Smooth muscle cell (in vitro differentiated cells): ENCODE data around the gene ERC1. TPM values are rescaled to one million over a fixed set of nuclear protein-coding genes. Genes with fewer than 3 reads are reported as not detected.

Experiments used
- DNase-seq: peaks from one replicate; lab custom pipeline; 2025; ENCODE audit not compliant: unreplicated experiment; lab: John Stamatoyannopoulos, UW
- H2AFZ ChIP-seq: fragments of 200-600 bp; sonication (generic); 2 replicates; pipeline ENCODE4 v1.6.0; 2016; ENCODE audit warnings: antibody characterized with exemption, low read depth, mild to moderate bottlenecking
- H3F3A ChIP-seq: fragments of 200-600 bp; sonication (generic); 2 replicates; pipeline ENCODE4 v1.6.0; 2017; ENCODE audit warnings: antibody characterized with exemption, low read depth
- H3K27ac ChIP-seq: fragments of 200-600 bp; sonication (generic); 2 replicates; pipeline ENCODE4 v1.5.1; 2016; ENCODE audit warnings: low read depth, mild to moderate bottlenecking
- H3K27me3 ChIP-seq: fragments of 200-600 bp; sonication (generic); 2 replicates; pipeline ENCODE4 v1.6.1; 2016; ENCODE audit warnings: low read depth, mild to moderate bottlenecking
- H3K36me3 ChIP-seq: fragments of 200-600 bp; sonication (generic); 2 replicates; pipeline ENCODE4 v1.5.1; 2016; ENCODE audit warnings: low read depth
- H3K4me1 ChIP-seq: fragments of 200-600 bp; sonication (generic); 2 replicates; pipeline ENCODE4 v1.5.1; 2016; ENCODE audit warnings: low read depth
- H3K4me2 ChIP-seq: fragments of 200-600 bp; sonication (generic); 2 replicates; pipeline ENCODE4 v1.6.0; 2016; ENCODE audit warnings: mild to moderate bottlenecking
- H3K4me3 ChIP-seq: fragments of 200-600 bp; sonication (generic); 2 replicates; pipeline ENCODE4 v1.5.1; 2016; ENCODE audit warnings: mild to moderate bottlenecking
- H3K79me2 ChIP-seq: fragments of 200-600 bp; sonication (generic); 2 replicates; pipeline ENCODE4 v1.6.0; 2016; ENCODE audit warnings: low read depth, mild to moderate bottlenecking
- H3K9ac ChIP-seq: fragments of 200-600 bp; sonication (generic); 2 replicates; pipeline ENCODE4 v1.6.0; 2016; ENCODE audit warnings: low read depth
- H3K9me3 ChIP-seq: fragments of 200-600 bp; sonication (generic); replicated peaks from 2 replicates; pipeline ENCODE4 v1.5.1; 2016; ENCODE audit warnings: low read depth
- H4K20me1 ChIP-seq: fragments of 200-600 bp; sonication (generic); 2 replicates; pipeline ENCODE4 v1.6.0; 2016; ENCODE audit warnings: low read depth
- WGBS: methylation state at CpG from one replicate; pipeline ENCODE4 v1.1.7; 2016; ENCODE audit warnings: low lambda C conversion rate; 5-methylcytosine and 5-hydroxymethylcytosine counted together
- polyA plus RNA-seq: library from polyadenylated mRNA; unstranded; fragments of >200 nt; fragmentation: Nextera tagmentation; extraction: Ambion mirVana; gene quantifications from 2 replicates; pipeline ENCODE4 v1.2.1, GENCODE V29; 2016
- total RNA-seq: library from RNA; depleted of rRNA; stranded (reverse); fragments of >200 nt; gene quantifications from 2 replicates; pipeline ENCODE4 v1.2.3, GENCODE V29; 2014
- TF ChIP-seq, protein P1 (sequence below): fragments of 200-600 bp; sonication (generic); IDR thresholded peaks from 2 replicates; pipeline ENCODE4 v1.5.1; 2017; ENCODE audit warnings: borderline replicate concordance, mild to moderate bottlenecking, antibody characterized with exemption; ENCODE audit not compliant: insufficient read depth, poor library complexity, severe bottlenecking

Gene ERC1
- total and polyA plus RNA-seq, 2 experiments from 2014 or later: 13.8 to 17.6 TPM

DNA sequence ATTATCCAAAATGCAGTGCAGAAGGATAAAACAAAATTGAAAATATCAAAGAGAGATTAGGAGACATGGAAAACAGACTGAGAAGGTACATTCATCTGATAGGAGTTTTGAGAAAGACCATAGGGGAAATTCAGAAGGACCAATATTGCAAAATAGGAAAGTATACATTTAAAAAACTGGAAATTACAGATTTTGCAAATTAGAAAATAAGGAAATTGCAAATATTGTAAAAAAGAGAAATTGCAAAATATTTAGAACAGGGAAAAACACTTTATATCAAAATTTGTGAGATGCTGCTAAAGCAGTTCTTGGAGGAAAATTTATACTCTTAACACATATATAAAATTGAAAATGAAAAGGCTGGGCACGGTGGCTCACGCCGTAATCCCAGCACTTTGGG is 410.9 kb downstream of the ERC1 start:
- DNase-seq: no peak
- Histone ChIP-seq H2AFZ (no peak overlapping the region), H3K4me2 (no peak overlapping the region), H3K79me2 (no peaks in the 10 kb centered on the region), H3K9ac (no peak overlapping the region), H3K9me3 (no peaks in the 10 kb centered on the region), H3F3A (no peaks in the 10 kb centered on the region), H3K4me1 (no peaks in the 10 kb centered on the region), H4K20me1 (no peaks in the 10 kb centered on the region), H3K36me3 (no peaks in the 10 kb centered on the region), H3K27me3 (no peaks in the 10 kb centered on the region), H3K4me3 (no peak overlapping the region), H3K27ac (no peak overlapping the region)
- WGBS: 97% methylated on average over 3 of the region's 3 CpGs
- TF ChIP-seq, protein P1, sequence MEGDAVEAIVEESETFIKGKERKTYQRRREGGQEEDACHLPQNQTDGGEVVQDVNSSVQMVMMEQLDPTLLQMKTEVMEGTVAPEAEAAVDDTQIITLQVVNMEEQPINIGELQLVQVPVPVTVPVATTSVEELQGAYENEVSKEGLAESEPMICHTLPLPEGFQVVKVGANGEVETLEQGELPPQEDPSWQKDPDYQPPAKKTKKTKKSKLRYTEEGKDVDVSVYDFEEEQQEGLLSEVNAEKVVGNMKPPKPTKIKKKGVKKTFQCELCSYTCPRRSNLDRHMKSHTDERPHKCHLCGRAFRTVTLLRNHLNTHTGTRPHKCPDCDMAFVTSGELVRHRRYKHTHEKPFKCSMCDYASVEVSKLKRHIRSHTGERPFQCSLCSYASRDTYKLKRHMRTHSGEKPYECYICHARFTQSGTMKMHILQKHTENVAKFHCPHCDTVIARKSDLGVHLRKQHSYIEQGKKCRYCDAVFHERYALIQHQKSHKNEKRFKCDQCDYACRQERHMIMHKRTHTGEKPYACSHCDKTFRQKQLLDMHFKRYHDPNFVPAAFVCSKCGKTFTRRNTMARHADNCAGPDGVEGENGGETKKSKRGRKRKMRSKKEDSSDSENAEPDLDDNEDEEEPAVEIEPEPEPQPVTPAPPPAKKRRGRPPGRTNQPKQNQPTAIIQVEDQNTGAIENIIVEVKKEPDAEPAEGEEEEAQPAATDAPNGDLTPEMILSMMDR: no peak

- no peak overlapping the region for H3K27ac ChIP-seq
- DNase-seq: no peak
- no peak overlapping the region for H3K4me2 ChIP-seq
- no peaks in the 10 kb centered on the region for H3K79me2 ChIP-seq
- no peaks in the 10 kb centered on the region for H3K4me1 ChIP-seq
- H4K20me1 ChIP-seq: no peaks in the 10 kb centered on the region
- no peak overlapping the region for H3K9ac ChIP-seq
- H3K4me3 ChIP-seq: no peak overlapping the region
- H3F3A ChIP-seq: no peaks in the 10 kb centered on the region
- no peaks in the 10 kb centered on the region for H3K36me3 ChIP-seq
- no peaks in the 10 kb centered on the region for H3K27me3 ChIP-seq
- H3K9me3 ChIP-seq: no peaks in the 10 kb centered on the region
- TF ChIP-seq, protein P1: no peak
- H2AFZ ChIP-seq: no peak overlapping the region
- 85% methylated on average over 4 of the region's 4 CpGs for WGBS
These were observed 412.4 kb downstream of the ERC1 start for GRCh38 chr12:1403417-1403816.

- Histone ChIP-seq H3K36me3 (peaks cover 4% of the 10 kb centered on the region), H3F3A (no peaks in the 10 kb centered on the region), H3K9me3 (no peaks in the 10 kb centered on the region), H3K27ac (no peak overlapping the region), H2AFZ (no peak overlapping the region), H3K4me2 (no peak overlapping the region), H3K79me2 (no peaks in the 10 kb centered on the region), H3K4me3 (no peak overlapping the region), H3K4me1 (no peaks in the 10 kb centered on the region), H3K27me3 (no peaks in the 10 kb centered on the region), H3K9ac (no peak overlapping the region), H4K20me1 (no peaks in the 10 kb centered on the region)
- no peak for DNase-seq
- TF ChIP-seq, protein P1: no peak
- 99% methylated on average over 5 of the region's 5 CpGs for WGBS
These were observed 414.6 kb downstream of the ERC1 start for GRCh38 chr12:1405619-1406018.

DNA sequence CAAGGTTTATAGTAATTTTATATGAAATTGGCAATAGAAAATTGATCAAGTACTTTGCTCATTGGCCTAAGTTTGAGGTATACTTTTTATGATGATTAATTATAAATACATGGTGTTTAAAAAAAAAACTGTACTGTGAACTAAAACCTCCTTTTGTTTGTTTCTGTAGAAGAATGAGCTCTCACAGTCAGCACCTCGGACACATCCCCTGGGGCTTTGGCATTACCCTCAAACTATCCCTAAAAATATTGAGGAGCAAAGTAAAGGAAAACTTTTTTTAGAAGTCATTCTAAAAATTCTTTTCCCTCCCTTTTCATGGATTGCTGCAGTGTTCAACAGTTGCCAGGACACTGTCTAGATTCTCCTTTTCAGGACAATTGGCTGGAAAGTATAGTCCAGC is 419.8 kb downstream of the ERC1 start:
- peaks cover 4% of the 10 kb centered on the region for H3K36me3 ChIP-seq

More for the DNA sequence above, 419.8 kb downstream of the ERC1 start:
- Histone ChIP-seq H3K27ac (no peak overlapping the region), H3K4me2 (no peak overlapping the region), H3K9ac (no peak overlapping the region), H3F3A (no peaks in the 10 kb centered on the region), H2AFZ (no peak overlapping the region), H3K4me1 (no peaks in the 10 kb centered on the region), H3K79me2 (no peaks in the 10 kb centered on the region), H3K4me3 (no peak overlapping the region), H3K9me3 (no peaks in the 10 kb centered on the region), H4K20me1 (no peaks in the 10 kb centered on the region), H3K27me3 (no peaks in the 10 kb centered on the region)
- no peak for DNase-seq
- TF ChIP-seq, protein P1: no peak
- 90% methylated on average over 1 of the region's 1 CpG for WGBS
